ENCODE data around the gene SANBR. TPM values are rescaled to one million over a fixed set of nuclear protein-coding genes. Genes with fewer than 3 reads are reported as not detected.

The SANBR gene
- total and polyA plus RNA-seq, 2 donors (not counting 3 experiments of a cell fraction or from before 2014, with no cell fraction given), result 5.7 to 22.9 TPM

DNA sequence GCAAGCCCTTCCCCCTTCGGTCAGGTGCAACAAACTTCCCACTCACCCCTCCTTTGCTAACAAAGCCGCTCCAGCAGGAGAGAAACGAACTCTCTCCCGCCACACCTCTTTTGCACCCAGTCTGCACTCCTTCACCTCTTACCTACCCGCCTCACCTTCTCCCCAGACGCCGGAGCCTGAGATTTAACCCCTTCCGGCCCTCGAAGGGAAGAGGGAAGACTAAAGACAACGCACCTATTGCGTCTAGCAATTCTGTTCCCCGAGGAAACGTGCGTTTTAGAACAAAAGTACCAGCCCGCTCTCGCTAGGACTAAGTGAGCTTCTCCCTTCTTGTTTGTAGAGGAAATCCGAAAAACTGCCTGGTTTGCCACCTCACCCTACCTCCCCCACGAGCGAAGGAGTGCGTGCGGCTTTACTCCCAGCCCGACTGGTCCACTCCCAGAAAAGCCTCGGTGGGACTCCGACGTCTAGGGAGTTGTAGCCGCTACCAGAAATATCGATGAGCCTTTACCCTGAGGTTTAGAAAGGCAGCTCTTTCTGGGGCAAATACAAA is 48.6 kb upstream of the SANBR start:
- dilution Hi-C loops (cut with MboI; ENCODE audit: extremely low pct_ligation_motif_present, low sequenced_read_pairs) (no loop called here), intact Hi-C loops (cut with micrococcal nuclease) (loop anchor here (1.0 to 5.0 kb wide), 2 partner anchors 135 to 160 kb away; partner anchors contain the start of gene REL)
- H3K79me2 ChIP-seq (ENCODE audit: control insufficient read depth, insufficient read depth, low read length), result peaks cover 46% of the 10 kb centered on the region
- FAIRE-seq (peak; percentile 82), DNase-seq (ENCODE audit: low read depth, low spot score) (no peak)
- H2AFZ ChIP-seq (ENCODE audit: low read depth, low read length), result peak overlapping the region; percentile 97
- H3K9ac ChIP-seq (replicated peaks; ENCODE audit: extremely low read depth, insufficient read depth, low read length), result peak overlapping the region; percentile 69
- H3K4me1 ChIP-seq (ENCODE audit: control insufficient read depth, extremely low read depth, insufficient read depth, low read length), result peaks cover 21% of the 10 kb centered on the region
- peak overlapping the region; percentile 73 to 98 (median 94) for H3K4me3 ChIP-seq (replicated peaks in 1 of 3; ENCODE audit: insufficient read depth in 1 of 3, low read depth in 1 of 3, low read length in 3 of 3)
- no peaks in the 10 kb centered on the region for H3K36me3 ChIP-seq (ENCODE audit: control insufficient read depth in 2 of 2, extremely low read depth in 1 of 2, insufficient read depth in 2 of 2, low read length in 2 of 2)
- no peaks in the 10 kb centered on the region for H3K9me3 ChIP-seq (replicated peaks; ENCODE audit: control insufficient read depth, insufficient read depth, low read length)
- no peaks in the 10 kb centered on the region for H4K20me1 ChIP-seq (replicated peaks; ENCODE audit: control insufficient read depth, extremely low read depth, insufficient read depth, low read length)
- peak overlapping the region; percentile 67 for H3K27ac ChIP-seq (ENCODE audit: insufficient read depth, low read depth, low read length)
- TF ChIP-seq EZH2 (IDR thresholded peaks at IDR 0.05; ENCODE audit: borderline replicate concordance, low read depth, low read length, severe bottlenecking) (no peak), POLR2AphosphoS5 (IDR thresholded peaks at IDR 0.05; ENCODE audit: insufficient read depth, low read depth, low read length) (peak; percentile 16), GATA2 (IDR thresholded peaks at IDR 0.05; ENCODE audit: insufficient read depth, insufficient read length, low read depth, low read length) (no peak), JUN (IDR thresholded peaks at IDR 0.05; ENCODE audit: borderline replicate concordance, insufficient read depth, insufficient read length, low read depth) (no peak), CTCF (IDR thresholded peaks at IDR 0.05; ENCODE audit: extremely low read depth in 1 of 2, insufficient read depth in 1 of 2, low read depth in 1 of 2, low read length in 2 of 2) (no peak), MYC (IDR thresholded peaks at IDR 0.05; ENCODE audit: low read depth, low read length) (peak; percentile 22), POLR2A (IDR thresholded peaks at IDR 0.05; ENCODE audit: low read depth, low read length) (no peak)
- TF ChIP-seq, protein P1, sequence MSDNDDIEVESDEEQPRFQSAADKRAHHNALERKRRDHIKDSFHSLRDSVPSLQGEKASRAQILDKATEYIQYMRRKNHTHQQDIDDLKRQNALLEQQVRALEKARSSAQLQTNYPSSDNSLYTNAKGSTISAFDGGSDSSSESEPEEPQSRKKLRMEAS (IDR thresholded peaks at IDR 0.05; ENCODE audit: insufficient read depth, insufficient read length), result no peak
- POLR2A ChIA-PET, result interaction anchor here (0.6 kb wide), 1 partner anchor 94 kb away, joined by 3 read pairs; no protein-coding TSS in a partner anchor
- H3K4me2 ChIP-seq (ENCODE audit: insufficient read depth, low read length), result peak overlapping the region; percentile 93
- no peaks in the 10 kb centered on the region for H3K27me3 ChIP-seq (ENCODE audit: control insufficient read depth in 2 of 2, insufficient read depth in 2 of 2, low read length in 2 of 2)
- BruUV-seq (replicated peaks), result no TSS peak
- no peaks in the 10 kb centered on the region for H3K9me1 ChIP-seq (replicated peaks; ENCODE audit: control insufficient read depth, extremely low read depth, insufficient read depth, low read length)
- CTCF ChIA-PET, result no interaction called here

All from endothelial cell of umbilical vein (primary cell).